ENCODE measurements around the gene KBTBD7.

KBTBD7 gene

DNA sequence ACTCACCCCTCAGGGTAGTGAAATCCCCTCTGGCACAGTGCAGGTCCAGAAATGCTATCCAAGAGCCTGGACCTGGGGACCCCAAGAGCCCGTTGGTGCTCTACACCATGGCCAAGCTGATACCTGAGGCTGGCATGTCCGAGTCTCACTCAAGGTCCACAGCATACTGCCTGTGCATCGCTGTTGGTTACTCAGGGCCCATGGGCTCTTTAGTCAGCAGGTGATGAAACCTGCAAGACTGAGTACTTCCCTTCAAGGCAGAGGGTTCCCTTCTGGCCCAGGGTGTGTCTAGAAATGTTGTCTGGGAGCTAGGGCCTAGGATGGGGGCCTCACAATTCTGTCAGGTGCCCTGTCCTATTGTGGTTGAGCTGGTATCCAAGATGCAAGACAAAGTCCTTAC, 19.6 kb upstream of the KBTBD7 start:
- no peak for TF ChIP-seq CTCF (IDR thresholded peaks at IDR 0.05; ENCODE audit: low read depth, low read length, missing control alignments)
- no peak for DNase-seq (ENCODE audit: low read depth)
- H3K4me3 ChIP-seq (ENCODE audit: low read depth, low read length) = no peak overlapping the region

DNA sequence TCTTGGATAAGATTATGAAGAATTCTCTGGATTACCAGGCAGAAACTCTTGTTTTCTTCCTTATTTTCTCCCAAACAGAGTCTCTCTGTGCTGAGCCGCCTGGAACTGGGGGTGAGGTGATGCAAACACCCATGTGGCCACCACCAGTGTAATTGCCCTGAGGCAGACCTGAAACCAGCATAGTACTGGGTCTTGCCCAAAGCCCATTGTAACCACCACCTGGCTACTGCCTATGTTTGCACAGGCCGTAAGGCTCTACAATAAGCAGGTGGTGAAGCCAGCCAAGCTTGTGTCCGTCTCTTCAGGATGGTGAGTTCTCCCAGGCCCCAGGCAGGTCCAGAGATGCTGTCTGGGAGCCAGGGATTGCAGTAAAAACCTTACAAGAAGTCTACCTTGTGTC, 18.9 kb upstream of the KBTBD7 start:
- H3K4me3 ChIP-seq (ENCODE audit: low read depth, low read length) = no peak overlapping the region
- no peak for DNase-seq (ENCODE audit: low read depth)
- no peak for TF ChIP-seq CTCF (IDR thresholded peaks at IDR 0.05; ENCODE audit: low read depth, low read length, missing control alignments)

DNA sequence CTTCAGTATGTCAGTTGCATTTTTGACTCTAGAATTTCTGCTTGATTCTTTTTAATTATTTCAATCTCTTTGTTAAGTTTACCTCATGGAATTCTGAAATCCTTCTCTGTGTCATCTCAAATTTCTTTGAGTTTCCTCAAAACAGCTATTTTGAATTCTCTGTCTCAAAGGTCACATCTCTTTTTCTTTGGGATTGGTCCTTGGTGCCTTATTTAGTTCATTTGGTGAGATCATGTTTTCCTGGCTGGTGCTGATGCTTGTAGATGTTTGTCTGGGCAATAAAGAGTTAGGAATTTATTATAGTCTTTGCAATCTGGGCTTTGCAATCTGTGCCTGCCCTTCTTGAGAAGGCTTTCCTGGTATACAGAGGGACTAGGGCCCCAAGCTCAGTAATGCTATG, 18.5 kb upstream of the KBTBD7 start:
- DNase-seq (ENCODE audit: low read depth) = no peak
- TF ChIP-seq CTCF (IDR thresholded peaks at IDR 0.05; ENCODE audit: low read depth, low read length, missing control alignments) = no peak

DNA sequence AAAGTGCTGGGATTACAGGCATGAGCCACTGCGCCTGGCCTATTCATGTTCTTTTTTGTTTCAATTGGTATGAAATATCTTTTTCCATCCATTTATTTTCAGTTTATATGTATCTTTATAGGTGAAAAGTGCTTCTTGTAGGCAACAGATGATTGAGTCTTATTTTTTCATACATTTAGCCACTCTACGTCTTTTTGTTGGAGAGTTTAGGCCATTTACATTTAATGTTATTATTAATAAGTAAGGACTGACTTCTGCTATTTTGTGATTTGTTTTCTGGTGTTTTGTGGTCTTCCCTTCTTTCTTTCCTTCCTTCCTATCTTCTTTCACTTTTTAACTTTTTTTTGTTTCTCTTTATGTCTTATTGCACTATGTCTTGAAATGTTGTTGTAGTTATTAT, 16.7 kb upstream of the KBTBD7 start:
- TF ChIP-seq CTCF (IDR thresholded peaks at IDR 0.05; ENCODE audit: low read depth, low read length, missing control alignments) = no peak
- H3K4me3 ChIP-seq (ENCODE audit: low read depth, low read length) = no peak overlapping the region
- no peak for DNase-seq (ENCODE audit: low read depth)

More for the DNA sequence above, 18.5 kb upstream of the KBTBD7 start:
- H3K4me3 ChIP-seq (ENCODE audit: low read depth, low read length) = no peak overlapping the region

DNA sequence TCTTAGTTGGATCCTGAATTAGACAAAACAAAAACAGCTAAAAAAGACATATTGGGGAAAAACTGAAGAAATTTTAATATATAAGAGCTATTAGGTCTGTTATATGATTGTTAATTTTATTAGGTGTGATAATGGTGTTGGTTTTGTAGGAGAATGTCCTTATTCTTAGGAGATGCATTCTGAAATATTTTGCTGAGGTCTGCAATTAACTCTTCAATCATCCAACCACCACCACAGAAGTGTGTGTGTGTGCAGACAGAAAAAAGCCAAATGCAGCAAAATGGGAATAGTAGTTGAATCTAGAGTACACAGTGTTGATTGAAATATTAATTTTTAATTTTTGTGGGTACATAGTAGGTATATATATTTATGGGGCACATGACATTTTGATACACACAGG, 12.1 kb upstream of the KBTBD7 start:
- DNase-seq (ENCODE audit: low read depth) = no peak
- H3K4me3 ChIP-seq (ENCODE audit: low read depth, low read length) = no peak overlapping the region
- no peak for TF ChIP-seq CTCF (IDR thresholded peaks at IDR 0.05; ENCODE audit: low read depth, low read length, missing control alignments)

- no peak for DNase-seq (ENCODE audit: low read depth)
- TF ChIP-seq CTCF (IDR thresholded peaks at IDR 0.05; ENCODE audit: low read depth, low read length, missing control alignments) = no peak
- H3K4me3 ChIP-seq (ENCODE audit: low read depth, low read length) = no peak overlapping the region
These were observed 9.4 kb upstream of the KBTBD7 start for GRCh38 chr13:41203810-41204209.

GRCh38 chr13:41200126-41200525, 5.8 kb upstream of the KBTBD7 start:
- DNase-seq (ENCODE audit: low read depth) = no peak

More at GRCh38 chr13:41200126-41200525, 5.8 kb upstream of the KBTBD7 start:
- TF ChIP-seq CTCF (IDR thresholded peaks at IDR 0.05; ENCODE audit: low read depth, low read length, missing control alignments) = no peak
- no peak overlapping the region for H3K4me3 ChIP-seq (ENCODE audit: low read depth, low read length)
